ENCODE measurements around the gene CIZ1. TPM values are rescaled to one million over a fixed set of nuclear protein-coding genes. Genes with fewer than 3 reads are reported as not detected.
A peak's percentile ranks its signal among the peaks of the same experiment; 100 is the strongest.

Gene CIZ1
- total and polyA plus RNA-seq, 4 donors = 36.6 to 83.7 (median 50.5) TPM

- 55 to 59% methylated on average over 10 of the region's 10 CpGs for WGBS, 2 donors
- H3K27me3 ChIP-seq (ENCODE audit: control insufficient read depth in 3 of 3, insufficient read depth in 3 of 3, low read length in 2 of 3) = no peaks in the 10 kb centered on the region
- H3K4me3 ChIP-seq = no peak overlapping the region
- TF ChIP-seq, protein P1, sequence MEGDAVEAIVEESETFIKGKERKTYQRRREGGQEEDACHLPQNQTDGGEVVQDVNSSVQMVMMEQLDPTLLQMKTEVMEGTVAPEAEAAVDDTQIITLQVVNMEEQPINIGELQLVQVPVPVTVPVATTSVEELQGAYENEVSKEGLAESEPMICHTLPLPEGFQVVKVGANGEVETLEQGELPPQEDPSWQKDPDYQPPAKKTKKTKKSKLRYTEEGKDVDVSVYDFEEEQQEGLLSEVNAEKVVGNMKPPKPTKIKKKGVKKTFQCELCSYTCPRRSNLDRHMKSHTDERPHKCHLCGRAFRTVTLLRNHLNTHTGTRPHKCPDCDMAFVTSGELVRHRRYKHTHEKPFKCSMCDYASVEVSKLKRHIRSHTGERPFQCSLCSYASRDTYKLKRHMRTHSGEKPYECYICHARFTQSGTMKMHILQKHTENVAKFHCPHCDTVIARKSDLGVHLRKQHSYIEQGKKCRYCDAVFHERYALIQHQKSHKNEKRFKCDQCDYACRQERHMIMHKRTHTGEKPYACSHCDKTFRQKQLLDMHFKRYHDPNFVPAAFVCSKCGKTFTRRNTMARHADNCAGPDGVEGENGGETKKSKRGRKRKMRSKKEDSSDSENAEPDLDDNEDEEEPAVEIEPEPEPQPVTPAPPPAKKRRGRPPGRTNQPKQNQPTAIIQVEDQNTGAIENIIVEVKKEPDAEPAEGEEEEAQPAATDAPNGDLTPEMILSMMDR (IDR thresholded peaks at IDR 0.05; ENCODE audit: control extremely low read depth, extremely low read depth) = no peak
- H3K9me3 ChIP-seq (ENCODE audit: control insufficient read depth in 4 of 4, insufficient read depth in 3 of 4, low read length in 3 of 4) = no peaks in the 10 kb centered on the region
- H3K4me1 ChIP-seq (ENCODE audit: control insufficient read depth in 5 of 5, insufficient read depth in 5 of 5, low read length in 5 of 5) = peaks cover 0 to 15% (median 9%) of the 10 kb centered on the region in 5 donors
- H3K36me3 ChIP-seq (ENCODE audit: control insufficient read depth in 4 of 4, insufficient read depth in 4 of 4, low read length in 4 of 4) = peaks cover 0 to 29% (median 3%) of the 10 kb centered on the region in 4 donors
- ATAC-seq (ENCODE audit: insufficient read depth, low FRiP score) (no peak), DNase-seq (no peak)
- no peak overlapping the region for H3K9ac ChIP-seq (ENCODE audit: insufficient read depth in 1 of 2, low read length in 2 of 2)
- H3K27ac ChIP-seq (ENCODE audit: low read depth in 1 of 2, low read length in 1 of 2) = peak overlapping the region in 1 of 2 donors; percentile 13
Measured at GRCh38 chr9:128125580-128126354, 65.6 kb downstream of the CIZ1 start.

GRCh38 chr9:128124873-128125579 lies 66.3 kb downstream of the CIZ1 start:
- H3K27me3 ChIP-seq (ENCODE audit: control insufficient read depth in 3 of 3, insufficient read depth in 3 of 3, low read length in 2 of 3) = no peaks in the 10 kb centered on the region
- peaks cover 0 to 34% (median 3%) of the 10 kb centered on the region in 4 donors for H3K36me3 ChIP-seq (ENCODE audit: control insufficient read depth in 4 of 4, insufficient read depth in 4 of 4, low read length in 4 of 4)
- ATAC-seq (ENCODE audit: insufficient read depth, low FRiP score) = no peak
- TF ChIP-seq, protein P1 (IDR thresholded peaks at IDR 0.05; ENCODE audit: control extremely low read depth, extremely low read depth) = peak; percentile 23
- no peak overlapping the region for H3K9ac ChIP-seq (ENCODE audit: insufficient read depth in 1 of 2, low read length in 2 of 2)
- H3K4me1 ChIP-seq (ENCODE audit: control insufficient read depth in 5 of 5, insufficient read depth in 5 of 5, low read length in 5 of 5) = peaks cover 0 to 15% (median 9%) of the 10 kb centered on the region in 5 donors
- peak; percentile 53 to 64 (median 64) for DNase-seq
- WGBS, 2 donors = 66 to 70% methylated on average over 16 of the region's 16 CpGs
- H3K9me3 ChIP-seq (ENCODE audit: control insufficient read depth in 4 of 4, insufficient read depth in 3 of 4, low read length in 3 of 4) = no peaks in the 10 kb centered on the region
- H3K27ac ChIP-seq (ENCODE audit: low read depth in 1 of 2, low read length in 1 of 2) = peak overlapping the region in 1 of 2 donors; percentile 13
- no peak overlapping the region for H3K4me3 ChIP-seq

DNA sequence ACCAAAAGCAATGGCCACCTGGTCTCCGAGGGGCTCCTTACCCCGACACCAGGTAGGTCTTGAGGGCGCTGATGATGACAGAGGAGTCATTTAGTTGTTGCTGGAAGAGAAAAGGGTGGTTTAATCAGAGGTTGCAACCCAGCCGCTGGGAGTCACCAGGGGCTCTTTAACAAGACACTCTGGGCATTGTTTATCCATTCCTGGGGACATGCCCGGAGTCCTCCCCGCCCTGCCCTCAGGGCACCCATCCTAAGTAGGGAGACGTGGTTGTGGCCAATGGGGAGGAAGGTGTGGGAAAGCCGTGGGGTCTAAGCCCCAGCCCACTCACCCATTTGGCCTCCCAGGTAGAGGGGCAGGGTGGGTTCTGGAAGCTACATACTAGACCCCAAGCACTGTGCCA lies 66.9 kb downstream of the CIZ1 start:
- DNase-seq = no peak
- Histone ChIP-seq H3K4me1 (ENCODE audit: control insufficient read depth in 5 of 5, insufficient read depth in 5 of 5, low read length in 5 of 5) (peaks cover 0 to 15% (median 9%) of the 10 kb centered on the region in 5 donors), H3K27me3 (ENCODE audit: control insufficient read depth in 3 of 3, insufficient read depth in 3 of 3, low read length in 2 of 3) (no peaks in the 10 kb centered on the region), H3K9me3 (ENCODE audit: control insufficient read depth in 4 of 4, insufficient read depth in 3 of 4, low read length in 3 of 4) (no peaks in the 10 kb centered on the region), H3K36me3 (ENCODE audit: control insufficient read depth in 4 of 4, insufficient read depth in 4 of 4, low read length in 4 of 4) (peaks cover 0 to 36% (median 3%) of the 10 kb centered on the region in 4 donors), H3K27ac (ENCODE audit: low read depth in 1 of 2, low read length in 1 of 2) (no peak overlapping the region), H3K9ac (ENCODE audit: insufficient read depth in 1 of 2, low read length in 2 of 2) (no peak overlapping the region), H3K4me3 (no peak overlapping the region)
- 84 to 91% methylated on average over 8 of the region's 8 CpGs for WGBS, 2 donors
- no peak for ATAC-seq (ENCODE audit: insufficient read depth, low FRiP score)
- TF ChIP-seq, protein P1 (IDR thresholded peaks at IDR 0.05; ENCODE audit: control extremely low read depth, extremely low read depth) = no peak

Measured in lung (tissue), 12 donors.